HCT116 (cell line): Measurements from ENCODE around the gene ATG10. TPM values are rescaled to one million over a fixed set of nuclear protein-coding genes. Genes with fewer than 3 reads are reported as not detected.

Experiments
- ATAC-seq: fragments of 200-7000 bp; cut with Tn5 transposase; 2 replicates; pipeline ENCODE4 v1.9.1; 2020; ENCODE audit warnings: mild to moderate bottlenecking, moderate library complexity
- BruUV-seq: library from RNA; stranded (reverse); fragments of 400-500 nt; replicated peaks from 2 replicates; lab custom pipeline; 2021; lab: Mats Ljungman, UMichigan
- CTCF ChIA-PET: fragments of 300-600 bp; sonication (Branson Sonifier 250); formaldehyde crosslinking; loops from one replicate; lab custom pipeline; 2021; ENCODE audit warnings: antibody characterized with exemption; lab: Charles Lee
- POLR2A ChIA-PET: fragments of 300-600, 350-600 bp; sonication (Branson Sonifier 250); formaldehyde crosslinking; loops from one replicate; lab custom pipeline; 2021; ENCODE audit warnings: antibody characterized with exemption; lab: Charles Lee
- RAD21 ChIA-PET, 2 experiments: fragments of 300-600 bp; sonication (Branson Sonifier 250); formaldehyde crosslinking; loops; one replicate each; lab custom pipeline; 2023; ENCODE audit warnings: low total read pairs in 2 of 2; ENCODE audit not compliant: uncharacterized antibody in 2 of 2, unreplicated experiment in 2 of 2, low non-redundant PET in 1 of 2; lab: Charles Lee
- DNase-seq: peaks from one replicate; pipeline ENCODE4 v3.0.0-alpha.2; 2010; ENCODE audit warnings: low read depth, low spot score
- H2AFZ ChIP-seq: fragments of 200-600 bp; shearing (Covaris generic), sonication (generic); 2 replicates; pipeline ENCODE4 v1.6.1; 2017; ENCODE audit warnings: low read depth, mixed run types, mixed read lengths, antibody characterized with exemption, low read length; ENCODE audit not compliant: poor library complexity, severe bottlenecking
- H3K27ac ChIP-seq: 2 replicates; pipeline ENCODE4 v1.5.1; 2012; ENCODE audit warnings: low read depth, low read length
- H3K27me3 ChIP-seq: fragments of 200-600 bp; sonication (generic); 2 replicates; pipeline ENCODE4 v1.6.1; 2016; ENCODE audit warnings: mixed run types, low read length, mixed read lengths; ENCODE audit not compliant: insufficient read depth
- H3K36me3 ChIP-seq, 2 experiments: fragments of 200-500 bp in 1 of 2; fragments of 200-600 bp in 1 of 2; sonication (Bioruptor generic) in 1 of 2; sonication (generic) in 1 of 2; 2 replicates each; pipeline versions ENCODE4 v1.5.1 to v1.6.1; 2014 to 2016; ENCODE audit warnings: low read length in 2 of 2, inconsistent platforms in 1 of 2, mixed read lengths in 1 of 2, mixed run types in 1 of 2; ENCODE audit not compliant: insufficient read depth in 2 of 2, control insufficient read depth in 1 of 2
- H3K4me1 ChIP-seq, 2 experiments: fragments of 200-600 bp in 1 of 2; sonication (generic) in 1 of 2; 2 replicates each; pipeline versions ENCODE4 v1.5.1 to v1.6.1; 2012 to 2017; ENCODE audit warnings: low read length in 2 of 2, inconsistent platforms in 1 of 2, mild to moderate bottlenecking in 1 of 2, mixed read lengths in 1 of 2, mixed run types in 1 of 2, moderate library complexity in 1 of 2; ENCODE audit not compliant: insufficient read depth in 2 of 2, control insufficient read depth in 1 of 2
- H3K4me2 ChIP-seq: fragments of 200-600 bp; sonication (generic); 2 replicates; pipeline ENCODE4 v1.6.1; 2017; ENCODE audit warnings: mixed run types, low read length, mixed read lengths
- H3K4me3 ChIP-seq, 2 experiments: fragments of 200-600 bp in 1 of 2; sonication (generic) in 1 of 2; replicated peaks in 1 of 2; 2 replicates each; pipeline ENCODE4 v1.5.1; 2011 to 2016; ENCODE audit warnings: low read length in 2 of 2, control low read depth in 1 of 2, low read depth in 1 of 2, mild to moderate bottlenecking in 1 of 2, mixed read lengths in 1 of 2, mixed run types in 1 of 2
- H3K79me2 ChIP-seq: fragments of 200-600 bp; sonication (generic); 2 replicates; pipeline ENCODE4 v1.6.1; 2017; ENCODE audit warnings: mild to moderate bottlenecking, mixed run types, low read length, moderate library complexity, mixed read lengths; ENCODE audit not compliant: insufficient read depth
- H3K9ac ChIP-seq: fragments of 200-600 bp; sonication (generic); 2 replicates; pipeline ENCODE4 v1.6.1; 2016; ENCODE audit warnings: low read length, mixed read lengths
- H3K9me2 ChIP-seq: fragments of 200-600 bp; sonication (generic), shearing (Covaris generic); 2 replicates; pipeline ENCODE4 v1.6.1; 2017; ENCODE audit warnings: mixed run types, mild to moderate bottlenecking, moderate library complexity; ENCODE audit not compliant: insufficient read depth
- H3K9me3 ChIP-seq, 2 experiments: fragments of 200-500 bp in 1 of 2; fragments of 200-600 bp in 1 of 2; sonication (Bioruptor generic) in 1 of 2; sonication (generic) in 1 of 2; 2 replicates each; pipeline ENCODE4 v1.6.1; 2014 to 2017; ENCODE audit warnings: low read length in 2 of 2, mixed read lengths in 2 of 2, inconsistent platforms in 1 of 2, low read depth in 1 of 2, mild to moderate bottlenecking in 1 of 2, mixed run types in 1 of 2, moderate library complexity in 1 of 2; ENCODE audit not compliant: control insufficient read depth in 1 of 2, insufficient read depth in 1 of 2
- H4K20me1 ChIP-seq: fragments of 200-600 bp; sonication (generic), shearing (Covaris generic); 2 replicates; pipeline ENCODE4 v1.6.1; 2017; ENCODE audit warnings: mixed run types, mild to moderate bottlenecking, moderate library complexity; ENCODE audit not compliant: insufficient read depth
- CBX3 ChIP-seq: IDR thresholded peaks from 2 replicates; pipeline ENCODE4 v1.6.1; 2012; ENCODE audit warnings: low read depth
- CEBPB ChIP-seq: IDR thresholded peaks from 2 replicates; pipeline ENCODE4 v1.6.1; 2012; ENCODE audit warnings: low read depth
- EZH2 ChIP-seq: fragments of 200-600 bp; sonication (generic); IDR thresholded peaks from 2 replicates; pipeline ENCODE4 v1.6.1; 2017; ENCODE audit warnings: antibody characterized with exemption, mixed run types
- EZH2phosphoT487 ChIP-seq: fragments of 200-600 bp; IDR thresholded peaks from 2 replicates; pipeline ENCODE4 v1.6.1; 2018; ENCODE audit warnings: antibody characterized with exemption, borderline replicate concordance
- JUND ChIP-seq: IDR thresholded peaks from 2 replicates; pipeline ENCODE4 v1.6.1; 2012
- POLR2A ChIP-seq: IDR thresholded peaks from 2 replicates; pipeline ENCODE4 v1.7.0; 2011; ENCODE audit warnings: borderline replicate concordance; ENCODE audit not compliant: insufficient read depth, insufficient read length; ENCODE audit errors: extremely low read depth
- RAD21 ChIP-seq: IDR thresholded peaks from 2 replicates; pipeline ENCODE4 v1.6.1; 2012; ENCODE audit warnings: low read depth, mild to moderate bottlenecking
- SIN3A ChIP-seq: IDR thresholded peaks from 2 replicates; pipeline ENCODE4 v1.6.1; 2012; ENCODE audit warnings: low read depth
- SRF ChIP-seq: IDR thresholded peaks from 2 replicates; pipeline ENCODE4 v1.6.1; 2012; ENCODE audit warnings: low read depth
- TCF7L2 ChIP-seq: IDR thresholded peaks from 2 replicates; pipeline ENCODE4 v1.7.0; 2011; ENCODE audit warnings: borderline replicate concordance, inconsistent platforms; ENCODE audit not compliant: insufficient read depth, insufficient read length; ENCODE audit errors: extremely low read depth
- ZBTB33 ChIP-seq: IDR thresholded peaks from 2 replicates; pipeline ENCODE4 v1.6.1; 2011; ENCODE audit warnings: mild to moderate bottlenecking, low read length, moderate library complexity; ENCODE audit not compliant: insufficient replicate concordance; ENCODE audit errors: extremely low read depth
- ZFX ChIP-seq: fragments of 450-650 bp; IDR thresholded peaks from 2 replicates; pipeline ENCODE4 v1.6.1; 2017
- intact Hi-C: fragments of 100-400 bp; cut with micrococcal nuclease; formaldehyde crosslinking; loops from 2 replicates; pipeline ENCODE4 v1.10.0; 2022
- total RNA-seq: library from RNA; stranded (reverse); gene quantifications from one replicate; pipeline ENCODE4 v1.2.1, GENCODE V29; 2021; ENCODE audit not compliant: unreplicated experiment
- TF ChIP-seq, protein P1 (sequence below): IDR thresholded peaks from 2 replicates; pipeline ENCODE4 v1.6.1; 2012; ENCODE audit warnings: low read depth
- TF ChIP-seq, protein P2 (sequence below), 3 experiments: fragments of 200-600 bp in 1 of 3; sonication (generic) in 1 of 3; IDR thresholded peaks in 2 of 3; conservative IDR thresholded peaks in 1 of 3; 2 replicates each; pipeline ENCODE4 v1.5.1; 2012 to 2017; ENCODE audit warnings: low read depth in 2 of 3, low read length in 2 of 3, antibody characterized with exemption in 1 of 3, borderline replicate concordance in 1 of 3, control low read depth in 1 of 3, mild to moderate bottlenecking in 1 of 3, mixed read lengths in 1 of 3, mixed run types in 1 of 3, moderate library complexity in 1 of 3; ENCODE audit not compliant: insufficient read depth in 1 of 3

Gene ATG10
- total RNA-seq, 1 experiment from 2014 or later: 9.4 TPM

DNA sequence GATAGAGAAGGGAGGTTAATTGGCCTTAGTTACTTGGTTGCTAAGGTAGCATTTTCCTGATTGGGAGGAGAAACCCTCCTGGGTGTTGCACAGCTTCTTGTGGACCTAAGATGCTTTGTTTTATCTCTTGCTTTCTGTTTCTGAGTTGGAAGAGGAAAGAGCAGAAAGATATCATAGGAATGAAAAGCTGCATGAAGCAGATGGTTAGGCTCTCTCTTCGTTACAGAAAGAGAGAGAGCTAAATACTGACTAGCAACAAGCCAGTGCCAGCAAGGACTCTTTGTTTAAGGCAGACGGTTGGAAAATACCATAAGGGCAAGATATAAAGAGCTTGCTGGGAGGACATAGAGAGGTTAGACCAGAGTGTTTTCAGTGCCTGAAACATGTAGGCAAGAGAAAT lies 103.1 kb downstream of the ATG10 start:
- TF ChIP-seq CEBPB (no peak), SRF (no peak), EZH2 (no peak), RAD21 (no peak), JUND (no peak), SIN3A (no peak), TCF7L2 (no peak), ZBTB33 (no peak), EZH2phosphoT487 (no peak), POLR2A (no peak), ZFX (no peak), CBX3 (no peak)
- TF ChIP-seq, protein P1, sequence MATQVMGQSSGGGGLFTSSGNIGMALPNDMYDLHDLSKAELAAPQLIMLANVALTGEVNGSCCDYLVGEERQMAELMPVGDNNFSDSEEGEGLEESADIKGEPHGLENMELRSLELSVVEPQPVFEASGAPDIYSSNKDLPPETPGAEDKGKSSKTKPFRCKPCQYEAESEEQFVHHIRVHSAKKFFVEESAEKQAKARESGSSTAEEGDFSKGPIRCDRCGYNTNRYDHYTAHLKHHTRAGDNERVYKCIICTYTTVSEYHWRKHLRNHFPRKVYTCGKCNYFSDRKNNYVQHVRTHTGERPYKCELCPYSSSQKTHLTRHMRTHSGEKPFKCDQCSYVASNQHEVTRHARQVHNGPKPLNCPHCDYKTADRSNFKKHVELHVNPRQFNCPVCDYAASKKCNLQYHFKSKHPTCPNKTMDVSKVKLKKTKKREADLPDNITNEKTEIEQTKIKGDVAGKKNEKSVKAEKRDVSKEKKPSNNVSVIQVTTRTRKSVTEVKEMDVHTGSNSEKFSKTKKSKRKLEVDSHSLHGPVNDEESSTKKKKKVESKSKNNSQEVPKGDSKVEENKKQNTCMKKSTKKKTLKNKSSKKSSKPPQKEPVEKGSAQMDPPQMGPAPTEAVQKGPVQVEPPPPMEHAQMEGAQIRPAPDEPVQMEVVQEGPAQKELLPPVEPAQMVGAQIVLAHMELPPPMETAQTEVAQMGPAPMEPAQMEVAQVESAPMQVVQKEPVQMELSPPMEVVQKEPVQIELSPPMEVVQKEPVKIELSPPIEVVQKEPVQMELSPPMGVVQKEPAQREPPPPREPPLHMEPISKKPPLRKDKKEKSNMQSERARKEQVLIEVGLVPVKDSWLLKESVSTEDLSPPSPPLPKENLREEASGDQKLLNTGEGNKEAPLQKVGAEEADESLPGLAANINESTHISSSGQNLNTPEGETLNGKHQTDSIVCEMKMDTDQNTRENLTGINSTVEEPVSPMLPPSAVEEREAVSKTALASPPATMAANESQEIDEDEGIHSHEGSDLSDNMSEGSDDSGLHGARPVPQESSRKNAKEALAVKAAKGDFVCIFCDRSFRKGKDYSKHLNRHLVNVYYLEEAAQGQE: no peak
- TF ChIP-seq, protein P2, sequence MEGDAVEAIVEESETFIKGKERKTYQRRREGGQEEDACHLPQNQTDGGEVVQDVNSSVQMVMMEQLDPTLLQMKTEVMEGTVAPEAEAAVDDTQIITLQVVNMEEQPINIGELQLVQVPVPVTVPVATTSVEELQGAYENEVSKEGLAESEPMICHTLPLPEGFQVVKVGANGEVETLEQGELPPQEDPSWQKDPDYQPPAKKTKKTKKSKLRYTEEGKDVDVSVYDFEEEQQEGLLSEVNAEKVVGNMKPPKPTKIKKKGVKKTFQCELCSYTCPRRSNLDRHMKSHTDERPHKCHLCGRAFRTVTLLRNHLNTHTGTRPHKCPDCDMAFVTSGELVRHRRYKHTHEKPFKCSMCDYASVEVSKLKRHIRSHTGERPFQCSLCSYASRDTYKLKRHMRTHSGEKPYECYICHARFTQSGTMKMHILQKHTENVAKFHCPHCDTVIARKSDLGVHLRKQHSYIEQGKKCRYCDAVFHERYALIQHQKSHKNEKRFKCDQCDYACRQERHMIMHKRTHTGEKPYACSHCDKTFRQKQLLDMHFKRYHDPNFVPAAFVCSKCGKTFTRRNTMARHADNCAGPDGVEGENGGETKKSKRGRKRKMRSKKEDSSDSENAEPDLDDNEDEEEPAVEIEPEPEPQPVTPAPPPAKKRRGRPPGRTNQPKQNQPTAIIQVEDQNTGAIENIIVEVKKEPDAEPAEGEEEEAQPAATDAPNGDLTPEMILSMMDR (IDR thresholded peaks at IDR 0.05 in 2 of 3, conservative IDR thresholded peaks at IDR 0.05 in 1 of 3; ENCODE audit: borderline replicate concordance in 1 of 3, insufficient read depth in 1 of 3, low read depth in 2 of 3, low read length in 2 of 3): no peak
- no TSS peak for BruUV-seq
- no peak for DNase-seq
- Histone ChIP-seq H3K4me3 (no peak overlapping the region), H3K4me1 (no peaks in the 10 kb centered on the region), H2AFZ (no peak overlapping the region), H3K4me2 (no peak overlapping the region), H3K9ac (no peak overlapping the region), H3K9me3 (no peaks in the 10 kb centered on the region), H3K27me3 (no peaks in the 10 kb centered on the region), H3K36me3 (no peaks in the 10 kb centered on the region), H4K20me1 (no peaks in the 10 kb centered on the region), H3K27ac (no peak overlapping the region), H3K79me2 (no peaks in the 10 kb centered on the region), H3K9me2 (no peaks in the 10 kb centered on the region)
- ATAC-seq: no peak
- intact Hi-C loops: no loop called here
- ChIA-PET CTCF (no interaction called here), POLR2A (no interaction called here), RAD21 (no interaction called here)
